K562 (cell line): ENCODE measurements around the gene MAPK1IP1L. TPM values are rescaled to one million over a fixed set of nuclear protein-coding genes. Genes with fewer than 3 reads are reported as not detected.
A peak's percentile ranks its signal among the peaks of the same experiment; 100 is the strongest.

Experiments
- ATF1 ChIP-seq, 2 experiments: fragments of 450-650 bp in 1 of 2; IDR thresholded peaks; 2 replicates each; pipeline ENCODE4 v1.6.1; 2016; ENCODE audit warnings: missing compliant biosample characterization in 1 of 2, missing genetic modification characterization in 1 of 2
- ETV1 ChIP-seq: fragments of 450-650 bp; conservative IDR thresholded peaks from 2 replicates; pipeline ENCODE4 v1.6.1; 2016; ENCODE audit warnings: missing genetic modification characterization, control low read depth, low read depth, missing compliant biosample characterization
- GTF2A2 ChIP-seq: IDR thresholded peaks from 2 replicates; pipeline ENCODE4 v1.6.1; 2016; ENCODE audit warnings: mild to moderate bottlenecking, missing genetic modification characterization, missing compliant biosample characterization
- MGA ChIP-seq: fragments of 450-650 bp; IDR thresholded peaks from 2 replicates; pipeline ENCODE4 v1.6.1; 2016; ENCODE audit warnings: mild to moderate bottlenecking, moderate library complexity
- ZNF165 ChIP-seq: fragments of 250-450 bp; sonication (Bioruptor Pico); IDR thresholded peaks from 2 replicates; pipeline ENCODE4 v1.4.0; 2020; ENCODE audit warnings: borderline replicate concordance
- polyA plus RNA-seq, 8 experiments: library from polyadenylated mRNA; depleted of rRNA in 4 of 8; stranded (reverse) in 5 of 8; unstranded in 3 of 8; fragments of >200 nt; fragmentation: Nextera tagmentation in 2 of 8; fragmentation: Illumina TruSeq in 1 of 8; extraction: Ambion mirVana in 2 of 8; extraction: Trizol in 1 of 8; gene quantifications; 2 replicates each; pipeline versions ENCODE4 v1.2.1 to v1.2.3, GENCODE V29; 2011 to 2014; ENCODE audit warnings: inconsistent platforms in 1 of 8, missing spikeins in 1 of 8
- total RNA-seq, 7 experiments: library from RNA; depleted of rRNA in 6 of 7; stranded (reverse); fragments of >200 nt in 6 of 7; fragmentation: Illumina TruSeq in 2 of 7; extraction: Trizol in 2 of 7; gene quantifications; 2 replicates each; pipeline versions ENCODE4 v1.2.1 to v1.2.3, GENCODE V29; 2011 to 2021; ENCODE audit warnings: low replicate concordance in 1 of 7

MAPK1IP1L gene
- total and polyA plus RNA-seq, 9 of the 15 experiments (the other 6 are each of a cell fraction or from before 2014, with no cell fraction given): 32.7 to 99.4 (median 49.8) TPM

GRCh38 chr14:55102141-55102621 lies 50.7 kb downstream of the MAPK1IP1L start (continued):
- TF ChIP-seq MGA (peak; percentile 42; the same call in 1 of the 2 replicates), ATF1 (CRISPR knock-in tag; IDR thresholded peaks at IDR 0.05) (no peak), ATF1 (tag; IDR thresholded peaks at IDR 0.05) (peak; percentile 11; the same call in 1 of the 2 replicates), ZNF165 (no peak), ETV1 (tag) (0 out of 2 replicates have a peak, but pooled peaks have one; percentile 13), GTF2A2 (tag) (no peak)
